SH-SY5Y (cell line): Measurements from ENCODE around the gene SNAP29.

ENCODE experiments used
- GATA2 ChIP-seq: IDR thresholded peaks from 2 replicates; pipeline ENCODE4 v1.6.1; 2011; ENCODE audit warnings: mild to moderate bottlenecking, low read depth, low read length
- GATA3 ChIP-seq: IDR thresholded peaks from 2 replicates; pipeline ENCODE4 v1.6.1; 2011; ENCODE audit warnings: low read depth, mild to moderate bottlenecking, low read length, moderate library complexity

GRCh38 chr22:20909543-20910303 is 50.9 kb downstream of the SNAP29 start:
- TF ChIP-seq GATA2 (no peak), GATA3 (no peak)
